ENCODE data around the gene BEND2. TPM values are rescaled to one million over a fixed set of nuclear protein-coding genes. Genes with fewer than 3 reads are reported as not detected.
A peak's percentile ranks its signal among the peaks of the same experiment; 100 is the strongest.

BEND2 gene
- total RNA-seq, 1 donor from 2014 or later, result not detected

GRCh38 chrX:18158963-18159362, 61.7 kb downstream of the BEND2 start:
- Mint-ChIP-seq H3K36me3 (no peaks in the 10 kb centered on the region), H3K4me1 (no peaks in the 10 kb centered on the region), H3K9me3 (peaks cover 22% of the 10 kb centered on the region), H3K27me3 (ENCODE audit: low read depth) (peaks cover 2% of the 10 kb centered on the region), H3K4me3 (no peak overlapping the region), H3K27ac (no peak overlapping the region)
- TF ChIP-seq CTCF (IDR thresholded peaks at IDR 0.05; ENCODE audit: unreplicated experiment), result no peak
- no peak for DNase-seq (ENCODE audit: low spot score in 2 of 2, unreplicated experiment in 2 of 2)

- no peaks in the 10 kb centered on the region for H3K4me1 Mint-ChIP-seq
- H3K4me3 Mint-ChIP-seq, result no peak overlapping the region
- H3K27me3 Mint-ChIP-seq (ENCODE audit: low read depth), result peaks cover 5% of the 10 kb centered on the region
- DNase-seq (ENCODE audit: low spot score in 2 of 2, unreplicated experiment in 2 of 2), result no peak
- H3K27ac Mint-ChIP-seq, result no peak overlapping the region
- no peaks in the 10 kb centered on the region for H3K36me3 Mint-ChIP-seq
- TF ChIP-seq CTCF (IDR thresholded peaks at IDR 0.05; ENCODE audit: unreplicated experiment), result no peak
- H3K9me3 Mint-ChIP-seq, result peaks cover 17% of the 10 kb centered on the region
Measured at GRCh38 chrX:18151649-18152048, 69.0 kb downstream of the BEND2 start.

GRCh38 chrX:18151157-18151556, 69.5 kb downstream of the BEND2 start:
- H3K27me3 Mint-ChIP-seq (ENCODE audit: low read depth), result peaks cover 5% of the 10 kb centered on the region
- no peak for TF ChIP-seq CTCF (IDR thresholded peaks at IDR 0.05; ENCODE audit: unreplicated experiment)
- no peaks in the 10 kb centered on the region for H3K4me1 Mint-ChIP-seq
- no peak overlapping the region for H3K4me3 Mint-ChIP-seq
- DNase-seq (ENCODE audit: low spot score in 2 of 2, unreplicated experiment in 2 of 2), result no peak
- H3K9me3 Mint-ChIP-seq, result peaks cover 18% of the 10 kb centered on the region
- H3K36me3 Mint-ChIP-seq, result no peaks in the 10 kb centered on the region
- no peak overlapping the region for H3K27ac Mint-ChIP-seq

GRCh38 chrX:18149454-18149853, 71.2 kb downstream of the BEND2 start:
- Mint-ChIP-seq H3K27ac (no peak overlapping the region), H3K9me3 (peaks cover 14% of the 10 kb centered on the region), H3K4me3 (no peak overlapping the region), H3K36me3 (no peaks in the 10 kb centered on the region), H3K27me3 (ENCODE audit: low read depth) (peaks cover 5% of the 10 kb centered on the region), H3K4me1 (no peaks in the 10 kb centered on the region)
- no peak for TF ChIP-seq CTCF (IDR thresholded peaks at IDR 0.05; ENCODE audit: unreplicated experiment)
- DNase-seq (ENCODE audit: low spot score in 2 of 2, unreplicated experiment in 2 of 2), result no peak

- TF ChIP-seq CTCF (IDR thresholded peaks at IDR 0.05; ENCODE audit: unreplicated experiment), result no peak
- peak in 1 of 2 experiments; percentile 41 for DNase-seq (ENCODE audit: low spot score in 2 of 2, unreplicated experiment in 2 of 2)
- Mint-ChIP-seq H3K4me1 (no peaks in the 10 kb centered on the region), H3K27me3 (ENCODE audit: low read depth) (peaks cover 5% of the 10 kb centered on the region), H3K9me3 (peaks cover 14% of the 10 kb centered on the region), H3K4me3 (no peak overlapping the region), H3K36me3 (no peaks in the 10 kb centered on the region), H3K27ac (no peak overlapping the region)
Measured at GRCh38 chrX:18146954-18147353, 73.7 kb downstream of the BEND2 start.

GRCh38 chrX:18146009-18146408, 74.7 kb downstream of the BEND2 start:
- no peak for TF ChIP-seq CTCF (IDR thresholded peaks at IDR 0.05; ENCODE audit: unreplicated experiment)
- DNase-seq (ENCODE audit: low spot score in 2 of 2, unreplicated experiment in 2 of 2), result no peak
- Mint-ChIP-seq H3K27ac (no peak overlapping the region), H3K9me3 (peaks cover 15% of the 10 kb centered on the region), H3K4me1 (no peaks in the 10 kb centered on the region), H3K4me3 (no peak overlapping the region), H3K27me3 (ENCODE audit: low read depth) (peaks cover under 1% of the 10 kb centered on the region), H3K36me3 (no peaks in the 10 kb centered on the region)
